MCF 10A (cell line): ENCODE results near the gene MLLT10. TPM values are rescaled to one million over a fixed set of nuclear protein-coding genes. Genes with fewer than 3 reads are reported as not detected.

Experiments used
- BruUV-seq: library from RNA; stranded (reverse); fragments of 400-500 nt; replicated peaks from 2 replicates; lab custom pipeline; 2021; lab: Mats Ljungman, UMichigan
- CTCF ChIA-PET: fragments of 300-600 bp; sonication (Branson Sonifier 250); formaldehyde crosslinking; extraction: SDS; loops from one replicate; lab custom pipeline; 2021; ENCODE audit warnings: antibody characterized with exemption, inconsistent platforms; lab: Yijun Ruan, JAX
- POLR2A ChIA-PET: fragments of 300-600, 350-650 bp; sonication (Branson Sonifier 250); formaldehyde crosslinking; extraction: SDS; loops from one replicate; lab custom pipeline; 2020; ENCODE audit warnings: antibody characterized with exemption, inconsistent platforms; lab: Yijun Ruan, JAX
- DNase-seq: peaks from one replicate; pipeline ENCODE4 v3.0.0-alpha.2; 2018; ENCODE audit not compliant: unreplicated experiment
- H3K27ac Mint-ChIP-seq: one replicate; pipeline ENCODE4 v1.8.0; 2022; ENCODE audit warnings: mild to moderate bottlenecking, low read depth, mixed read lengths; ENCODE audit not compliant: unreplicated experiment
- H3K27me3 Mint-ChIP-seq: one replicate; pipeline ENCODE4 v1.8.0; 2022; ENCODE audit warnings: mixed read lengths; ENCODE audit not compliant: insufficient read depth, unreplicated experiment
- H3K36me3 Mint-ChIP-seq: one replicate; pipeline ENCODE4 v1.8.0; 2022; ENCODE audit warnings: mild to moderate bottlenecking, moderate library complexity, mixed read lengths; ENCODE audit not compliant: insufficient read depth, unreplicated experiment
- H3K4me1 Mint-ChIP-seq: one replicate; pipeline ENCODE4 v1.8.0; 2022; ENCODE audit warnings: mixed read lengths; ENCODE audit not compliant: insufficient read depth, unreplicated experiment
- H3K4me3 Mint-ChIP-seq: one replicate; pipeline ENCODE4 v1.8.0; 2022; ENCODE audit warnings: mild to moderate bottlenecking, moderate library complexity, mixed read lengths; ENCODE audit not compliant: unreplicated experiment
- H3K9me3 Mint-ChIP-seq: one replicate; pipeline ENCODE4 v1.8.0; 2022; ENCODE audit warnings: mixed read lengths; ENCODE audit not compliant: unreplicated experiment
- CTCF ChIP-seq: fragments of 200-600 bp; IDR thresholded peaks from one replicate; pipeline ENCODE4 v1.8.0; 2022; ENCODE audit warnings: antibody characterized with exemption, mild to moderate bottlenecking; ENCODE audit not compliant: unreplicated experiment
- intact Hi-C: fragments of 100-400 bp; cut with micrococcal nuclease; formaldehyde crosslinking; loops from 2 replicates; pipeline ENCODE4 v1.14.1; 2022
- total RNA-seq: library from RNA; stranded (reverse); gene quantifications from 2 replicates; pipeline ENCODE4 v1.2.3, GENCODE V29; 2022

The MLLT10 gene
- total RNA-seq, 1 experiment from 2014 or later, result 47.5 TPM

DNA sequence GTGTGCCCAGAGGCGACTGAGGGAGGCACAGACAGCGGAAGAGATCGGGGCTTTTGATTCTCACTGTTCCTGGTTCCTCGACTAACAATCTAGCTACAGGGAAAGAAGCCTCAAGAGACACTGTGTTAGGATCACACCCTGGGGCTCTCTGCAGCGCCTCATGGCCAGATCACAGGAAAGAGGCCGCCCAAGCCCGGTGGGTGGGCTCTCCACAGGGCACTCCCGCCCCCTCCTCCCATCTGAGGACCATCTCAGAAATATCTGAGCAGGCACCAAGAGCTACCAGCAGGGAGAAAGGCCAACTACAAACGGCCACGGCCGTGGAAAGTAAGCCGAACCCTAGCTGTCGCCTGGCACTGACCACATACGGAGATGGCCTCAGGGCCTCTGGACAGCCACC lies 224.2 kb downstream of the MLLT10 start:
- TF ChIP-seq CTCF, result no peak
- no peaks in the 10 kb centered on the region for H3K27me3 Mint-ChIP-seq
- CTCF ChIA-PET, result interaction anchor here (0.9 kb wide), 1 partner anchor 24 kb away, joined by 3 read pairs; no protein-coding TSS in a partner anchor
- H3K27ac Mint-ChIP-seq, result no peak overlapping the region
- intact Hi-C loops, result no loop called here
- H3K9me3 Mint-ChIP-seq, result no peaks in the 10 kb centered on the region
- peaks cover 6% of the 10 kb centered on the region for H3K36me3 Mint-ChIP-seq
- no peaks in the 10 kb centered on the region for H3K4me1 Mint-ChIP-seq
- no TSS peak for BruUV-seq
- POLR2A ChIA-PET, result no interaction called here
- H3K4me3 Mint-ChIP-seq, result no peak overlapping the region
- DNase-seq, result no peak

DNA sequence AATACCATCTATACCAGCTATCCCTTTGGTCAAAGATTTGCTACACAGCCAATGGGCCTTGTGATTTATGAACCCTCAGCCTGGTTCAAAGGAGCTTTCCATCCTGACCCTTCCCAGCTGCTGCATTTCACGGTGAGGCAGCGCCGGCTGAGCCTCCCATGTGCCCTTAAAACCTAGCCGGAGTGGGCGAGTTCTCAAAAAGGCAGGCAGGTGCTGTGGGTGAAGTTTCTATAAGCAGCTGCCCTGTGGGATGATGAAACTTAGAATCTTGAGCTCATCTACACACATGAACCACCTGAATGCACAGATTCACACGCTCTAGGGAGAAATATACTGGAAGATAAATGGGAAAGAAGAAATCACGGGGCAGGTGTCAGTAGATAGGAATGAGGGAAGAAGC lies 224.7 kb downstream of the MLLT10 start:
- Mint-ChIP-seq H3K27me3 (no peaks in the 10 kb centered on the region), H3K9me3 (no peaks in the 10 kb centered on the region), H3K27ac (no peak overlapping the region), H3K4me3 (no peak overlapping the region), H3K36me3 (peaks cover 1% of the 10 kb centered on the region), H3K4me1 (no peaks in the 10 kb centered on the region)
- TF ChIP-seq CTCF, result no peak
- BruUV-seq, result no TSS peak
- ChIA-PET CTCF (interaction anchor here (0.7 to 0.9 kb wide), 2 partner anchors 25 to 412 kb away, joined by 3 read pairs; no protein-coding TSS in a partner anchor), POLR2A (no interaction called here)
- intact Hi-C loops, result no loop called here
- DNase-seq, result no peak

GRCh38 chr10:21759232-21759631 lies 225.2 kb downstream of the MLLT10 start:
- H3K4me1 Mint-ChIP-seq, result no peaks in the 10 kb centered on the region
- no peak for TF ChIP-seq CTCF
- H3K27ac Mint-ChIP-seq, result no peak overlapping the region
- BruUV-seq, result no TSS peak
- intact Hi-C loops, result no loop called here
- ChIA-PET CTCF (interaction anchor here (0.6 to 0.7 kb wide), 2 partner anchors 55 to 413 kb away, joined by 3 read pairs; no protein-coding TSS in a partner anchor), POLR2A (no interaction called here)
- no peak for DNase-seq
- no peaks in the 10 kb centered on the region for H3K36me3 Mint-ChIP-seq
- no peaks in the 10 kb centered on the region for H3K9me3 Mint-ChIP-seq
- no peak overlapping the region for H3K4me3 Mint-ChIP-seq
- H3K27me3 Mint-ChIP-seq, result no peaks in the 10 kb centered on the region

GRCh38 chr10:21760332-21760731 lies 226.3 kb downstream of the MLLT10 start:
- POLR2A ChIA-PET, result no interaction called here
- CTCF ChIA-PET, result interaction anchor here (1.0 kb wide), 1 partner anchor 9 kb away, joined by 4 read pairs; no protein-coding TSS in a partner anchor
- H3K36me3 Mint-ChIP-seq, result peaks cover 6% of the 10 kb centered on the region

More at GRCh38 chr10:21760332-21760731, 226.3 kb downstream of the MLLT10 start:
- intact Hi-C loops, result no loop called here
- Mint-ChIP-seq H3K9me3 (no peaks in the 10 kb centered on the region), H3K27me3 (no peaks in the 10 kb centered on the region), H3K4me3 (no peak overlapping the region), H3K4me1 (no peaks in the 10 kb centered on the region), H3K27ac (no peak overlapping the region)
- no peak for TF ChIP-seq CTCF
- DNase-seq, result no peak
- BruUV-seq, result no TSS peak
